Medulla oblongata (tissue), 1 donor: ENCODE data around the gene RNF26.

Experiments used
- DNase-seq: peaks from one replicate; pipeline ENCODE4 v3.0.0-alpha.2; 2015; ENCODE audit errors: extremely low spot score

RNF26 gene

DNA sequence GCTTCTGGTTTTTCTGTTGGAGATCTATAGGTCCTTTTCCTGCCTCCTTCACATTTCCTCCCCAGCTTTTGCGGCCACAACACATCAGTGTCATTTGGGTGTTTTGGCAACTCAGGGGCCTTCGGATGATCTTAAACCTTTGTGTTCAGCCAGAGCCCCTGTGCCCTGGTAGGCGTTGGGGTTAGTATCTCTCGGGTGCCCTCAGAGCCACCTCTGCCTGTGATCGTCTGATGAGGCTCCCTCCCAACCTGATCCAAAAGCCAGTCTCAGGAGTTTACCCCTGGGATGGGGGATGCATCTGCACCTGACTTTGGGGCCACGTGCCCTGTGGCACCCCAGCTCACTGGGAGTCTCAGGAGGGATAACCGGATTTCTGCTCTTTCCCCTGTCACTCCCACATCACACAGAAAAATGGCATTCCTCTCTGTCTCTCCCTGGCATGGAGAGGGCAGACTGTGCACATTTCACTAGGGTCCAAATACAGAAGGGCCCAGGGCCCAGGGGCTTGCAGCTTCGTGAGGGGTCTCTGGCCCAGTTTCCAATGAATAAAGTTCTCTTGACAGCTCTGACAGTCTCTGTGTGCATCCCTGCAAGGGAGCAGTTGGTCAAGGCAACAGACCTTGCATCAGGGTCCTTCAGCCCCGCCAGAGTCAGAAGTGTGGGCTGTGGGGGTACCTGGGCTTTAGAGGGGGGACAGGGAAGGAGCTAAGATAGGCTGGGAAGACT, 2.6 kb downstream of the RNF26 start:
- DNase-seq: no peak

DNA sequence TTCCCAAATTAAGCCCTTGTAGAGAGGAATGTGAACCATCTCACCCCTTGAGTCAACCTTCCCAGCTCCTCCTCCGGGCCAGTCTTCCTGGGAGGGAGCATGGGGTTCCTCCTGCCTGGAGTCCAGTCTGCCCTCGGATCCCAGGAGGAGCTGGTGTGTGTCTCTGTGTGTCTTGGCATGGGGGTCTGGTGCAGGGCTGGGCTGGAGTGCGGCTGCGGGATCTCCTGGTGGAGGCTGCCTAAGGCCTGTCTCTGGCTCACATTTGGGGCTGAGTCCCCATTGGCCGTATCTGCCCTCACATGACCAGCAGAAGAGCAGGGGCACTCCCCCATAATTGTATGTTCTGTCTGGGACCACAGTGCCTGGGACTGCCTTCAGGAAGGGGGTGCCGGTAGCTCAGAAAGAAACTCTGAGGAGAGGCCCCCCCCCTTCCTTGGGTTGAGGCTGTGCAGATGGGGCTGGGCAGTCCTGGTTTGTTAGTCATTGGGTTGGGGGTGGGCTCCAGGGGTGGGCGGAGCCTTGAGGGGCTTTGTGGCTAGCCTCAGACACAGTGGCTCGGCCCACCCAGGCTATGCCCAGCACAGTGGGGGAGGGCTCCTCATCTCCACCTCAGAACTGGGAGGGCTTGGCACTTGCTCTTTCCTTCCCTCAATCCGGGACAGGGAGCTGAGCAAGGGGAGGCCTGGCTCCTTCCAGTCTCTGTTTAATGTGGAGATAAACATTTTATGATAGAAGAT, 3.4 kb downstream of the RNF26 start:
- DNase-seq: peak; percentile 9

DNA sequence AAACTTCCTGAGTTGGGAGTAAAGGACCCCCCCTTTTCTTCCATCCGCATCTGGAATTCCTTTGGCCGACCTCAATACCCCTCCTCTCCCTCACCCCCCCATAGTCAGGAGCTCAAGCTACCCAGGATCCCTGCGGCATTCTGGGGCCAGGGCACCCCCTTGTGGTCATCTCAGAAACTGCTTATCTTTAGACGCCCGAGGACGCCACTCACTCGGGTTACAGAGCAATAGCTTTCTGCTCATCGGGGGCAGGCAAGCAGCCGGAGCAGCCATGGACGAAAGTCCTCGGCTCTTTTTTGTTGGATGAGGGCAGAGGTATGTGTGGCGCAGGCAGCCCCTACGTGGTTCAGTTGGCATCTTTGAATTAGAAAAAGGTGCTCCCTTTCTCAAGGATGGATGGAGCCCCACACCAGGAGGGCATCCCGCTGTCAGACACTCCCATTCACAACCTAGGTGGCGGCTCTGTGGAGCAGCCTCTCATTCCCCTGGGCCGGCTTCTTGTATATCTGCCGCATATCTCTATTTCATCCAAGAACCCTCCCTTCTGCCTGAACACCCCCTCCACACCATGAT, 4.1 kb downstream of the RNF26 start:
- peak; percentile 88 for DNase-seq

DNA sequence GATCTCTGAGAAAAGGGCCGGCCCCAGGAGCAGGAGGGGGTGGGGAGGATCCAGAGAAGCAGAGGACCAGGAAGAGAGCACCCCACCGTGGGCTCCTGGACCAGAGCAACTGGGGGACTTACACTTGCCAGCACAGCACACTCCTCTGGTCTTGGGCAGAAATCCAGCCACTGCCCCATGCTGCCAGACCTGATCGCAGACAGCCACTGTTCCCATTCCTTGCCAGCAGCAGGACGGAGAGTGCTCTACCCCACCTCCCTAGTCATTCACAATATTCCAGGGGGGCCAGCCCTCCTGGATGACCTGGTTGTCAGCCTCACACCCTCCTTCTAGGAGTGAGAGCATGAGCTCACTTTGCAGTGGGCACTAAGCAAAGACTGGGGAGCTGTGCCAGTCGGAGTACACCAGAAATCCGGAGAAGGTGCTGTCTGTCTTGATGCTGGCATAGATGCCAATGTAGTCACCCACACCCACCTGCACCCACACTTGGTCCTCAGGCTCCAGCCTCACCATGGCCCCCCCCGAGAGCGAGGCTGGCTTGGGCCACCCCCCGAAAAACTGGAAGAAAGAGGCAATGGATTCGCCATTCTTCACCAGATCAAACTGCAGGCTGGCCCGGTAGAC, 4.8 kb downstream of the RNF26 start:
- DNase-seq: peak; percentile 45

DNA sequence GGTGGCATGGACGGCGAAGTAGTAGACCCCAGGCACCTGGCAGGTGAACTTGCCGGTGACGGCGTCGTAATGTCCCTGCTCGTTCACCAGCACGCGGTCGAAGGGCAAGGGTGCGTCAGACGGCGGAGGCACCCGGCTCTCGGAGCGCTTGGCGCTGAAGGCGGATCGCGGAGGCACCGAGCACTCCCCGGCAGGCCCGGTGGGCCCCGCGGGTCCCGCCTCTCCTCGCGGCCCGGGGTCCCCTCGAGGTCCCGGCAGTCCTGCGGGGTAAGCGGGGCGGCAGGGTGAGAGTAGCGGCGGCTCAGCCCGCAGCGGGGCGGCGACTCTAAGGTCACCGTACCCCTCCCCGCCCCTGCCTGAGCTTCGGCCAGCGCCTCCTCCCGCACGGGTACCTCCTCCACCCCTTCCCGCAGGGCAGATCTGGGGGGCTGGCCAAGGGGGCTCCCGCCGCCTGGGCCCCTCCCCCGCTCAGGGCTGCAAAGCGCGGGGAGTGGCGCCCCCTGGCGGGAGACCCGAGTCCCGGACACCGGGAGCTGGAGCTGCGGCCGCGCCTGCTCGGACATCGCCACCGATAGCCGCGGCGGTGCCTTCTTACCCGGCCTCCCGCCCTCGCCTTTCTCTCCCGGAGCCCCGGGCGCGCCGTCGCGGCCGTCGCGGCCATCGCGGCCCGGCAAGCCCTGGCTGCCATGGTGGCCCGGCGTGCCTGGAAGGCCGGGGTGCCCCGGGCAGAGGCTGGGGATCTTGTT, 5.4 kb downstream of the RNF26 start:
- DNase-seq: peak; percentile 79

DNA sequence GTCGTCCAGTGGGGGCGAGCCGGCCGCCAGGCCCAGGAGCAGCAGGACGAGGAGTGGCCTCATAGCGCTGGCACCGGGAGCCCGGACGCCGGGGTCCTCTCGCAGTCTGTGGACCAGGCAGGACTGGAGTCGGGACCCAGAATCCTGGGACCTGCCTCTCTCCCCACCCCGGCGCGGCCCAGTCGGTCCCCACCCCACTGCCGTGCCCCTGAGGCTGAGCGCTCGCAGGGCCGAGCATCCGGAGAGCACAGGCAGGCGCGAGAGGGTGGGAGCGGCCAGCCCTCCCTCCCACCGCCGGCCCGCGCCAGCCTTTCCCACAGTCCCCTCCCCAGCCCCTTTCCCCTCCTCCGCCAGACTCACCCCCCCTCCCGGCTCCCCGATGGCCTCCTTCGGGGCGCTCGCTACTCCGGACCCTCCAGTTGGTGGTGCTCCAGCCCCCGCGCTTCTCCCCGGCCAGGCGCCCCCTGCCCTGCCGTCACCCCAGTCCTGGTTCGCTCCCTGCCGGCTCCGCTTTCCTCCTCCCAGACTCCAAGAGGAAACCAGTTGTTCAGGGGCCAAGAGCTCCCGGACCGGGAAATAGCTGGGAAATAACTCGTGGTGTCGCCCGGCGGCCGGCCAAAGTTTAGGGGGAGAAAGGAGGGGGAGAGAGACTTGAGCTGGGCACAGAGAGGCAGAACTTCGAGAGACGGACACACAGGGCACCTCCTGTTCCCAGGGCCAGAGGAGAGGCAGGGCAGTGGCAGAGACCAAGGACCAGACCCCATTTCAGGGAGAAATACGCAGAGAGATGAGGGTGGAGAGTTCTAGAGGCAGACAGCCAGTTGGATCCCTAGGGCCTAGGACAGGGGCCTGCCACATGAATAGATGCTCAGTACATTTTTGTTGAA, 6.3 kb downstream of the RNF26 start, which contains the start of gene C1QTNF5:
C1QTNF5 (minus strand) TSS at position 549 of the 887 bp plus-strand sequence; CDS start at position 63, 486 bp downstream.
- DNase-seq: peak; percentile 91

DNA sequence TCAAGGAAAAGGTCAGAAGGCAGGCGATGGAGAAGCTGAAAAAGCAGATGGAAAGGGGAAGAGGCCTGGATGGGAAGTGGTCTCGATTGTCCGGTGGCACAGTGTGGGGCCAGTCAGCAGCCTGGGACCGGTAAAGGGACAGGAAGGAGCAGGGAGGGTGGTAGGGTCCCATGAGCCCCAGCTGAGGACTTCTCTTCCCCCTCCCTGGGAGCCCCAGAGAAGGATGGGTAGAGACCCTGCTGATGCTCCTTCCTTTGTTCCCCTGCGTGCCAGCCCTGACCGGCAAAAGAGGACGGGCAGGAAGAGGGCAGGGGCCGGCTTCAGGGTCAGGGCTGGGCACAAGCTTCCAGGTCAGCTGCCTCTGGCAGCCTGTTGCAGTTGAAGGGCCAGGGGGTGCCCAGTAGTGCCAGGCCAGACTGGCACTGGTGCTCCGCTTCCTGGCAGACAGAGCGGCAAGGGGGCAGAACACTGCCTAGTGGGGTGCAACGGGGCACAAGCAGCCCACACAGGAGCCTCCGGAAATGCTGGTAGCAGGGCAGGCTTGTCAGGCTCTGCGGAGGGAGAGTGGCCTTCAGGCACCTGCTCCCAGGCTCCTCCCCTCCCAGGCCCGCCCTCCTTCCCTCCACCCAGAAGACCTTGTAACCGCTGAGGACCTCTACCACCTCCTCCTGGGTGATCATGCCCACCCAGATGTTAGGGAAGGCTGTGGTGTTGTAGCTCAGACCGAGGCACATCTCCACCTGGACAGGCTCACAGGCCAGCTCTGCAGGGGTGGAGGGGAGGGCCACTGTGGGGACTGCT, 7.1 kb downstream of the RNF26 start:
- no peak for DNase-seq

DNA sequence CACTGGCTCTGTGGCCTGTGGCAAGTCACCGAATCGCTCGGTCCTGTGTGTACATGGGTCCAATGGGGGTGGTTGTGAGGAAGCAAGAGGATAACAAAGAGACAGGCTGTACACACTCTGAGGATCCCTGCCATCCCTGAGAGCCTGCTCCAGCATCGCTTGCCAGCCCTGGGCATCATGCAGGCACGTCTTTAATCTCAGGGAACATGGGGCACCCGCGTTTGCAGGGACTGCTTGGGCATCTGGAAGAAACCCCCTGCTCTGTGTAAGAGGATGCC, 7.6 kb downstream of the RNF26 start:
- no peak for DNase-seq

DNA sequence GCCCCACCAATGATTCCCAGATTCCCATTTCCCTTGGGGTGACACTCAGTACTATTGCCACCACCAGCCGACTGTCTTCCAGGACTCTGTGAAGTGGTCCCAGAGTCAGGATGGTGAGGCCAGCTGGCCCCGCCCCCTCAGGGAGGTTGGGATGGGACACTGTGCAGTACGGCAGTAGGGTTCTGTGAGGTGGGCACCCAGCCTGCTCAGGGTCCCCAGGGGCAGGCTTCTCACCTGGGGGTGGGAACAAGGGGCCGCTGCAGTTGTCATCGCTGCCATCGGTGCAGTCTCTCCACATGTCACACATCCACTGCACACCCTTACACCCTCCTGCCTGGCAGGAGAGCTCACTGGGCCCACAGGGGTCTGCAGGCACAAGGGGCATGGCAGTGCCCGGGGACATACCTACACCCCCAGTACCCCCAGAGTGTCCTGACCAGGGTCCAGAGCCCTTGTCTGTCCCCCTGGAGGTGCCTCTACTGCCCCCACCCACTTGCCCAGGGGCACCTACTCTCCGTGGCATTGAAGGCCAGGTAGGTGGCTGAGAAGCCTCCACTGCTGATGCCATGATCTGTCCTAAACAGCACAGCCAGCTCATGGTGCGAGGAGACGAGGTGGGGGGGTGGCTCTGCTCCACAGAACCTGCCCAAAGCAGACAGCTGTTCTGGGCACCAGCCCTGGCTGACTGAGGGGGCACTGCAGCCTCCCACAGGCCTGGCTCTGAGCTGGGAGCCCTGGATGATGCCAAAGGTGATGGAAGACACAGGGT, 8.2 kb downstream of the RNF26 start:
- DNase-seq: no peak

DNA sequence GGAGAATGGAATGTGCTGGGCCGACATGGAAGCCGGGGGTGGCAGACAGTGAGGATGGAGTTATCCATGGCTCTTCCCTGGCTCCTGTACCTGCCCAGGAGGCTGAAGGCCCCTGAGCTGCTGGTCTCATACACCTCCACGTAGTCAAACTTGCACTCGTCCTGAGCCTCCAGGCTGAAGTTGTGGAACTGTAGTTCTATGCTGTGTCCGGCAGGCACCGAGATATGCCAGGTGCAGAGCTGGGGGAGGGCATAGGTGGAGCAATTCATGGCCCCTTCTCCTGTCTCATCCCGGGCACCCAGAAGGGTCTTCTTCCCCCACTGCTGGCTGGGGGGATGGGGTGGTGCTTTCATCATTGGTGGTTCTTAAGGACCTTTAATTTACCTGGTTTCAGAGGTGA, 9.4 kb downstream of the RNF26 start:
- no peak for DNase-seq

DNA sequence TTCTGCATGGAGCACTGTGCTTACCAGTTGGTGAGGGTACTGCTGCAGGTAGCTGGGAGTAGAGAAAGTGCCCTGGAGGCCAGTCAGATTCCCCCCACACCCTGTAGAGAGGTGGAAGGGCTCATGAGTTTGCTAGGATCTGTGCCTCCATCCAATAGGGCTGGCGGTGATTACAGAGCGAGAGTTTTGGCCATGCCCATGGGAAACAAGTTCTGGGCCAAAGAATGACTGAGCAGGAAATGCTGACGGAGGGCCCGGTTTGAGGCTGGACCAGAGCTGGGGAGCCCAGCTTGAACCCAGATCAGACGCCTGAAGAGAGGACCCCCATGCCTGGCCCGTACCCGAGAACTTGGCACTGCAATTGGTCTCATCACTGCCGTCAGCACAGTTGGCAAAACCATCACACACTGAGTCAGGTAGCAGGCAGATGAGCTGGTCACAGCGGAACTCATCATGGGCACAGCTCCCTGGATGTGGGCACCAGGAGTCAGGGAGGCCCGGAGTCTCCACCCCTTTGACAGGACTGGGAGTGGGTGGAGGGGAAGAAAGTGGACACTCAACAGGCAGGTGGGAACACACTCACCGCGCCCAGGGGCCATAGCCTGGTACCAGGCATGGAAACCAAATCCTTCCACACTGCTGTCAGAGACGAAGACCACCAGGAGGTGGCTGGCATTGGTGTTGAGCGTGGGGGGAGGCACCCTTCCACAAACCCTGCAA, 10.1 kb downstream of the RNF26 start:
- DNase-seq: no peak

DNA sequence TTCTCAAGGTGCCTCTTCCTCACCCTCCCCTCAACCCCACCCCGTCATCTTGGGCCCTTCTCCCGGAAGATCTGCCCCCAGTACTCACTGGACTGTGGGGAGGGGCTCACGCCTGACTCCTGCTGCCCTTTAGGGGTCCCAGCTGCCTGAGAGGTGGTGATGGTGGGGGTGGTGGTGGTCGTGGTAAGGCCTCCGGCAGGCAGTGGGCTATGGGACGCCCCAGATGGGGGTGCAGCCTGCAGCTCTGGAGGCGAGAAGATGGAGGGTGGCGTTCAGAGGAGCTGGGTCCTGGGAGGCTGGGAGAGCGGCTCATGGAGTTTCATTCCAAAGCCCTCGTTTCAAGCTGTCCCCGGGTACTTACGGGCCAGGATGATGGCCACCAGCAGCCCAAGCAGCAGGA, 11.4 kb downstream of the RNF26 start:
- no peak for DNase-seq

DNA sequence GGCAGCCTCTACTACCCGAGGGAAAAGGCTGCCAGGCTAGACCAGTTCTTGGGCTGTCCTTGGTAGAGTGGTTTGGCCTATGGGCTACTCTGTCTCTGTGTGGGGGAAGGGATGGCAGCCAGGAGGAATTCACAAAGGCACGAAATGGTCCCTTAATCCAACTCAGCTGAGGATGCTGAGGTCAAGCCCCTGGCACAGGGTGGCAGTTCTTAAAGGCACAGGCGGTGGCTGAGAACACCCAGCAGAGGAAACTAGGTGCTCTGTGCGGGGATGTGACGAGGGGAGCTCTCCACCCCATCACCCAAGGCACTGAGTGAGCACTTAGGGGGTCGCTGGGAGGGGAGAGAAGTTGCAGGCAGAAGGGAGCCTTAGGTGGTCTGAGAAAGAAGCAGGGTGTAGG, 12.3 kb downstream of the RNF26 start, which contains the start of gene MFRP:
MFRP (minus strand) TSS at position 101 of the 400 bp plus-strand sequence. CDS start 192 bp downstream, outside the sequence.
- DNase-seq: no peak

DNA sequence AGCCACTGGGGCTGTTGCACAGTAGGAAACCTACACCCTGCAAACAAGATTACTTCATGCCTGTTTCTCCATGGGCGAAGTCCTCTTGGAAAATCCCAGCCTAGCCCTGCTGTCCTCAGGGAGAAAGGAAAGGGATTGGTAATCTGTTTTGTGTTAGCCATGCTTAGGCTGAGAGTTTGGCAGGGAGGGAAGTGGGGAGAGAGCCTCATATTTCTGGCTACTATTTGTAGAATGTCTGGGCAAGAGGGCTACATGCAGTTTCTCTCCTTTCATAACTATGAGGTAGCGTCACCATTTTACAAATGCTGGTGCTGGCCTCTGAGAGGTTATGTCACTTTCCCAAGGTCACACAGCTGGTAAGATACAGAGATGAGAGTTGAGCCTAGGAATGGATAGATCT, 12.9 kb downstream of the RNF26 start:
- DNase-seq: no peak

DNA sequence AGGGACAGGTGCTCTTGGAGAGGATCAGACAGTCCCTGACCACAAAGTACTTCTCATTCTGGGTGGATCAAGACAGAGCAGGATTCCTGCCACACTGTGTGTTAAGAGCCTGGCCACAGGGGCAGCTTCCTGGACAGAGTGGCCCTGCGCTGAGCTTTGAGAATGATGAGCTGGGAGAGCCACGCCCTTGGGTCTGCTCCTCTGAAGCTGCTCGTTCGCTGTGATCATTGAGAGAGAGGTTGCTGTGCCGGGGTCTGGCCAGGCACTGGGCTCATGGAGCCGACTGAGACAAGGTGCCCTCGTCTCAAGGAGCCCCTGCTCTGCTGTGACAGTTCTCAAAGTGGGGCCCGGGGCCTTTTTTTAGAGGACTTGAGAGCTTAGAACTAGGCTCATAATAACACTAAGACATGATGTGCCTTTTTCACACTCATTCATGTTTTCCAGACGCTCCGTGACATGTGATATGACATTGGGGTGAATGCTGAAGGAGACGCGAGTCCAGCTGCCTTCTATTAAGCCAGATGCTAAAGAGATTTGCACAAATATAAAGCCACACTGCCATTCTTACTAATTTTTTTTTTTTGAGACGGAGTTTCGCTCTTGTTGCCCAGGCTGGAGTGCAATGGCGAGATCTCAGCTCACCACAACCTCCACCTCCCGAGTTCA, 13.7 kb downstream of the RNF26 start:
- no peak for DNase-seq

DNA sequence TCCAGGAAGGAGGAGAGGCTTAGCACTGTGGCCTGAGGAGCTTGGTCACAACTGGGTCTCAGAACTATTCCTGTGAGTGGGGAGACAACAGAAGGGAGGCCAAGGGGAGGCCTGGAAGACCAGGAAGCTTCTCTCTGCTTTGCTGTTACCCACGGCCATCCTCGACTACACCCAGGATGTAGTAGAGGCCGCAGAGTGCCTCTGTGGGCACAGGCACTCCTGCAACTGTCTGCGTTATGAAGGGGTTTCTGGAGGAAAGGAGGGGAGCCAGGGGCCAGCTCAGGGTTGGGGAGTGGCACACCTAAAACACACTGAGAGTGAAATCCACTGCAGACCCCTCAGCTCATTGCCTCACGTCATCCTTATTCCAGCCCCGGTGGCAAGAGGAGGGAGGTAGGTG, 16.0 kb downstream of the RNF26 start:
- DNase-seq: no peak

DNA sequence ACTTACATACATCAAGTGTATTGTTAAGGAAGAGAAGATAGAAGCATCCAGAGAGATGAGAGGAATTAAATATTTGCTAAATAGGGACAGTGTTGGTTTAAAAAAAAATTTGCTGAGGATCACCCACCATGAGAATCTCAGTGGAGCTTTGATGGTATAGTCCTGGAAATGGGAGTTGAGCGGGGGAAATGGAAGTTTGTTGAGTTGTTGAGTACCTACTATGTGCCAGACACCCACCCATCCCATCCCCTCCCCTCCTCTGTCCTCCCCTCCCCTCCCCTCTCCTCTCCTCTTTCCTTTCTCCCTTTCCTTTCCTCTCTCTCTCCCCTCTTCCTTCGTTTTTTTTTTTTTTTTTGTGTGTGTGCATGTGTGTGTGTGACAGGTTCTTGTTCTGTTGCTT, 16.9 kb downstream of the RNF26 start:
- DNase-seq: no peak

DNA sequence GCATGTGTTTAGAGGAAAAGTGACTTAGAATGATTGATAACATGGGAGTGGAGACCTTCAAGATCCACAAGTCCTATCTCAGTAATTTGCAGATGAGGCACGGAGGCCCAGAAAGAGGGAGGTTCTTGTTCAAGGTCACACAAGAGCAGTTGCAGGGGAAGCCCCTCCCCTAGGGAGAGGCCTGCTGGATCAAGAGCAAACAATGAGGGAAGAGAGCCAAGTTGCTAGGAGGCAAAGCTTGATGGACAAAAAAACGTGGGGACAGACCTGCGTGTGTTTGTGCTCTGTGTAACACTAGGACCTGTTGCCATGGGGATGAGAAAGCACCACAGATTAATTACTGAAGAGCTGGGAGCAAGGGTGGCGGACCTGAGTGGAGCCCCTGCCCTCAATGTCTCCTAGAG, 18.5 kb downstream of the RNF26 start:
- peak; percentile 81 for DNase-seq
